KMS-11 (cell line): Measurements from ENCODE around the gene WDR55.
"Not testable (repeated sequence)": the region's sequence is repeated elsewhere in the genome, so short reads cannot be mapped to it uniquely, and the experiment has no call there.

ENCODE experiments used
- H2AFZ ChIP-seq: fragments of 200-600 bp; sonication (generic); 2 replicates; pipeline ENCODE4 v1.6.1; 2016; ENCODE audit warnings: antibody characterized with exemption, mixed run types, low read depth
- H3K27ac ChIP-seq: fragments of 200-600 bp; sonication (generic); 2 replicates; pipeline ENCODE4 v1.6.1; 2016; ENCODE audit warnings: mild to moderate bottlenecking, mixed run types
- H3K27me3 ChIP-seq: fragments of 200-600 bp; sonication (generic); 2 replicates; pipeline ENCODE4 v1.6.1; 2017; ENCODE audit warnings: mild to moderate bottlenecking, low read depth, mixed run types, moderate library complexity; ENCODE audit not compliant: insufficient read depth
- H3K36me3 ChIP-seq: fragments of 200-600 bp; sonication (generic); 2 replicates; pipeline ENCODE4 v1.6.1; 2017; ENCODE audit warnings: mild to moderate bottlenecking, mixed run types; ENCODE audit not compliant: insufficient read depth
- H3K4me1 ChIP-seq: fragments of 200-600 bp; sonication (generic); 2 replicates; pipeline ENCODE4 v1.6.1; 2016; ENCODE audit warnings: mild to moderate bottlenecking, low read depth, mixed run types; ENCODE audit not compliant: poor library complexity, severe bottlenecking
- H3K4me2 ChIP-seq: fragments of 200-600 bp; sonication (generic); 2 replicates; pipeline ENCODE4 v1.7.0; 2016; ENCODE audit warnings: mild to moderate bottlenecking, mixed run types
- H3K4me3 ChIP-seq: fragments of 200-600 bp; sonication (generic); IDR thresholded peaks from 2 replicates; pipeline ENCODE4 v1.6.1; 2017; ENCODE audit warnings: low read depth, low read length, mixed read lengths; ENCODE audit not compliant: insufficient read depth
- H3K79me2 ChIP-seq: fragments of 200-600 bp; sonication (generic); 2 replicates; pipeline ENCODE4 v1.6.1; 2016; ENCODE audit warnings: low read depth, mixed run types; ENCODE audit not compliant: insufficient read depth
- H3K9ac ChIP-seq: fragments of 200-600 bp; sonication (generic); 2 replicates; pipeline ENCODE4 v1.6.1; 2016; ENCODE audit warnings: mild to moderate bottlenecking, mixed run types
- H4K20me1 ChIP-seq: fragments of 200-600 bp; sonication (generic); 2 replicates; pipeline ENCODE4 v1.6.1; 2016; ENCODE audit warnings: mild to moderate bottlenecking, mixed run types; ENCODE audit not compliant: insufficient read depth
- CTCF ChIP-seq: fragments of 200-600 bp; sonication (generic); conservative IDR thresholded peaks from 2 replicates; pipeline ENCODE4 v1.6.1; 2017; ENCODE audit warnings: low read depth, mild to moderate bottlenecking, antibody characterized with exemption, low read length, moderate library complexity, mixed read lengths

Gene WDR55

GRCh38 chr5:140664359-140665119 lies at the start of gene WDR55:
TSS of gene WDR55 (plus strand) at chr5:140664904. CDS start at chr5:140664913, 9 bp downstream.
- Histone ChIP-seq H3K4me2 (peak within 1 kb of the TSS; percentile 27), H3K4me1 (peaks cover 13% of the 10 kb centered on the region), H3K4me3 (no peak within 1 kb of the TSS), H2AFZ (peak within 1 kb of the TSS; percentile 70), H3K79me2 (peaks cover 21% of the 10 kb centered on the region; the same call in 1 of the 2 replicates), H3K27me3 (no peaks in the 10 kb centered on the region), H3K27ac (peak within 1 kb of the TSS; percentile 52), H3K9ac (peak within 1 kb of the TSS; percentile 29; the same call in 1 of the 2 replicates), H4K20me1 (no peaks in the 10 kb centered on the region), H3K36me3 (no peaks in the 10 kb centered on the region)
- TF ChIP-seq CTCF: no peak

GRCh38 chr5:140622301-140622700 lies 42.4 kb upstream of the WDR55 start:
- Histone ChIP-seq H3K9ac (no peak overlapping the region), H3K36me3 (no peaks in the 10 kb centered on the region), H3K4me2 (no peak overlapping the region), H4K20me1 (no peaks in the 10 kb centered on the region), H3K27me3 (no peaks in the 10 kb centered on the region), H3K79me2 (no peaks in the 10 kb centered on the region), H3K27ac (no peak overlapping the region), H3K4me3 (no peak overlapping the region), H3K4me1 (no peaks in the 10 kb centered on the region), H2AFZ (no peak overlapping the region)
- TF ChIP-seq CTCF: no peak

- H3K27me3 ChIP-seq, H3K9ac ChIP-seq, H4K20me1 ChIP-seq, H3K27ac ChIP-seq, H3K36me3 ChIP-seq, H3K4me1 ChIP-seq, H3K4me2 ChIP-seq, H3K4me3 ChIP-seq, H3K79me2 ChIP-seq, H2AFZ ChIP-seq: not testable (repeated sequence)
Measured at GRCh38 chr5:140623061-140623460, 41.6 kb upstream of the WDR55 start.

GRCh38 chr5:140624886-140625285 lies 39.8 kb upstream of the WDR55 start:
- H3K4me3 ChIP-seq, H3K4me1 ChIP-seq, H4K20me1 ChIP-seq, H3K27me3 ChIP-seq, H3K27ac ChIP-seq, H3K79me2 ChIP-seq, H3K36me3 ChIP-seq, H3K9ac ChIP-seq, H2AFZ ChIP-seq, H3K4me2 ChIP-seq: not testable (repeated sequence)

- Histone ChIP-seq H3K4me1 (no peaks in the 10 kb centered on the region), H3K4me2 (no peak overlapping the region), H4K20me1 (no peaks in the 10 kb centered on the region), H3K4me3 (no peak overlapping the region), H3K27ac (no peak overlapping the region), H3K9ac (no peak overlapping the region), H3K27me3 (no peaks in the 10 kb centered on the region), H3K36me3 (no peaks in the 10 kb centered on the region), H2AFZ (no peak overlapping the region), H3K79me2 (no peaks in the 10 kb centered on the region)
- no peak for TF ChIP-seq CTCF
Measured at GRCh38 chr5:140627972-140628371, 36.7 kb upstream of the WDR55 start.
